G401.6 (cell line): Measurements from ENCODE around the gene MMP19.

ENCODE experiments used
- FAIRE-seq: peaks from 2 replicates; lab custom pipeline; 2012; peaks lifted over from hg19 to GRCh38; lab: Jason Lieb, UNC

MMP19 gene

GRCh38 chr12:55812088-55812487, 30.6 kb downstream of the MMP19 start:
- no peak for FAIRE-seq

GRCh38 chr12:55809274-55809673, 33.5 kb downstream of the MMP19 start:
- FAIRE-seq: no peak

GRCh38 chr12:55806982-55807381, 35.8 kb downstream of the MMP19 start:
- FAIRE-seq: no peak

DNA sequence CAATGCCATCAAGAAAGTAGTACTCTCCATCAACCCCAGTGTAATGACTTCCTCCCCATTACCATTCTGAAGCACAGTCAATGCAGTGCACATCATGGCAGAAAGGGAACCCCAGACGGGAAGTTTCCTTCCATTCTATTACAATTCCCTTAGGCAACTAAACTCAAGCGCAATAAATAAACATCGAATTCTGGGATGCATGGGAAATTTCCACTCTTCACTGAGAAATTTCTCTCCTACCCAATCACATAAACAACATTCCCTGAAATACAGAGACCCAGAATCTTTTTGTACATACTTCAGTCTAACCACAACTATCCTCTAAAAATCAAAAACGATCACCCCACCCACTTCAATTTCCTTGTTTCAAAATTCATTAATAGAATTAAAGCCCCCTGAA, 45.2 kb downstream of the MMP19 start:
- FAIRE-seq: no peak

GRCh38 chr12:55797068-55797467, 45.7 kb downstream of the MMP19 start:
- peak; percentile 11 for FAIRE-seq

GRCh38 chr12:55795950-55796349, 46.8 kb downstream of the MMP19 start:
- no peak for FAIRE-seq

DNA sequence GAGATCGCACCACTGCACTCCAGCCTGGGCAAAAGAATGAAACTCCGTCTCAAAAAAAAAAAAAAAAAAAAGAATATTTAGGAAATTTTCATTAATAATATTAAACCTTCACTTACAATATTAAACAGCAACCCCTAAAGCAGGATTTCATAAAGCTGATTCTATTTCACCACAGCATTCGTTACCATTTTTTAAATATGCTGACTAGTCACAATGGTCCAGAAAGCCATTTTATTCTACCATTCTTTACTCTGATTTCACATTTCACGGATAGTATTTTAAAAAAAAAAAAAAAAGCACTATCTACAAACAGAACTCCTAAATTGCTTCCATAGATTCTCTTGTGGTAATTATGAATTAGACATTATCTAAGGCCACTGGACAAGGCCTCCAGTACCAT, 52.8 kb downstream of the MMP19 start:
- FAIRE-seq: no peak

GRCh38 chr12:55789171-55789570, 53.6 kb downstream of the MMP19 start:
- no peak for FAIRE-seq

- no peak for FAIRE-seq
Observed at GRCh38 chr12:55788546-55788945, 54.2 kb downstream of the MMP19 start.
